Urinary bladder (tissue), 4 donors: ENCODE data around the gene ANKRD6. TPM values are rescaled to one million over a fixed set of nuclear protein-coding genes. Genes with fewer than 3 reads are reported as not detected.

Experiments used
- DNase-seq: peaks from one replicate; pipeline ENCODE4 v3.0.0-alpha.2; 2015; ENCODE audit errors: extremely low spot score
- H3K27ac ChIP-seq: one replicate; pipeline ENCODE4 v1.5.1; 2013; ENCODE audit warnings: low read depth, mild to moderate bottlenecking, moderate library complexity
- H3K36me3 ChIP-seq: one replicate; pipeline ENCODE4 v1.6.1; 2013; ENCODE audit warnings: mild to moderate bottlenecking, moderate library complexity; ENCODE audit not compliant: insufficient read depth
- H3K4me1 ChIP-seq: one replicate; pipeline ENCODE4 v1.6.1; 2013; ENCODE audit warnings: mild to moderate bottlenecking, moderate library complexity; ENCODE audit not compliant: insufficient read depth
- H3K4me3 ChIP-seq: one replicate; pipeline ENCODE4 v1.5.1; 2013; ENCODE audit warnings: low read depth, low read length
- WGBS: extraction: QIAGEN DNeasy Blood & Tissue Kit; methylation state at CpG from one replicate; pipeline ENCODE4 v1.1.7; 2013; 5-methylcytosine and 5-hydroxymethylcytosine counted together
- polyA plus RNA-seq: library from polyadenylated mRNA; stranded (reverse); fragments of 200-250 nt; gene quantifications from one replicate; pipeline ENCODE4 v1.2.3, GENCODE V29; 2013
- small RNA-seq: library from RNA; depleted of rRNA; stranded (forward); fragments of <200 nt; gene quantifications from one replicate; pipeline ENCODE3, GENCODE V24; 2014
- total RNA-seq: library from RNA; depleted of rRNA; stranded (reverse); fragments of >200 nt; gene quantifications from one replicate; pipeline ENCODE4 v1.2.3, GENCODE V29; 2014
- donor health status: healthy with polysubstance abuse.
- donor health status: healthy.

Gene ANKRD6
- total and polyA plus RNA-seq, 2 donors, result 7.5 to 29.2 TPM

DNA sequence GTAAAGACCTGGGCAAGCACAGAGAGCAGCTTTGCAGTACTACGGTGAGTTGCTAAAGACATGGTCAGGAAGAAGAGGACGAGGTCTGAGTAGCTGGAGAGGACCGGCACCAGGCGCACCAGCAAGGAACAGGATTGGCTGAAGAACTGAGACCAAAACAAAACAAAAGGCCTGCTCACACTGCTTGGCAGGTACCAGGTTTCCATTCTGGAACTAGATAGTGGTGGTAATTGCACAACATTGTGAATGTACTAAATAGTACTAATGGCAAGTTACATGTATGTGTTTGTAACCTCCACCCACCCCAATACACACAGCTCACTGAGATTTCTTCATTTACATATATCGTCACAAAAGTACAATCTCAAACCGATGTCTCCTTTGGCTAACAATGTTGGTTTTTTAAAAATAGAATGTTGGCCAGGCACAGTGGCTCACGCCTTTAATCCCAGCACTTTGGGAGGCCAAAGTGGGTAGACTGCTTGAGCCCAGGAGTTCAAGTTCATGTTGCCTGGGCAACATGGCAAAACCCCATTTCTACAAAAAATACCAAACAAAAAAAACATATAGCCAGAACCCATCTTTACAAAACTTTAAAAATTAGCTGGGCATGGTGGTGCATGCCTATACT, 238.1 kb downstream of the ANKRD6 start:
- DNase-seq, result no peak
- Histone ChIP-seq H3K36me3 (peaks cover 11% of the 10 kb centered on the region), H3K4me1 (no peaks in the 10 kb centered on the region), H3K4me3 (no peak overlapping the region), H3K27ac (no peak overlapping the region)
- WGBS, result 90% methylated on average over 7 of the region's 7 CpGs

DNA sequence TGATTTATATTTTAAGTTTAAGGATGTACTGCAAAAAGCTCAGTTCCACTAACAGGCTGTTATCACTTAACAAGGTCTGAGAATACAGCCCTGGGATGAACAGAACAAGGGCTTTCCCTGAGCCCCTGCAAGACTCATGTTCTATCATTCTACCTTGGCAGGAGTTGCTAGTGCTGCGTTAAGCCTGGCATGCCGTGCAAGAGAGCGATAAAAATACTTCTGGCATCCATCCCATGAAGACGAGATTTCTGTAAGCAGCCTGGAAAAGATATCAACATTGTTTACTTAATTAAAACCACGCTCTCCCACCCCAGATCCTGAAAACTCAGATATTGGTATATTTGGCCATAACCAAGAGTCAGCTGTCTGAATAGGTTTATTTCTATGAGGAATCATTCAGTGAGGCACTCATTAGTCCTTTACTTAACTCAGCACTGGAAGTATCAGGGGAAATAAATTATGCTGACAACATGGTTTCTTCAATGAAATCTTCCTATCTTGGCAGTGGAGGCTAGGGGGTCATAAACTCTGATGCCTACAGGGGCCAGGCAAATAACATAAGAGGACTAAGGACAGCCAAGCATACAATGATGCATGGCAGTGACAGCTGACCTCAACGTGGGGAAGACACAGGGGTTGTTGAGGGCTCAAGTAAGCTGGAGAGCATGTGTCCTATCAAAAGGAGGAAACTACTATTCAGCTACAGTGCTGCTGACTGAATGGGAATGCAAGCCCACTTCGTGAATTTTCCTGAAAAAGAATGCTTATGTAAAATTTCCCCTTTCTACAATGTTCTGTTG, 243.2 kb downstream of the ANKRD6 start:
- DNase-seq, result no peak
- Histone ChIP-seq H3K36me3 (peaks cover 11% of the 10 kb centered on the region), H3K4me1 (no peaks in the 10 kb centered on the region), H3K4me3 (no peak overlapping the region), H3K27ac (no peak overlapping the region)
- WGBS, result 27% methylated on average over 7 of the region's 7 CpGs

GRCh38 chr6:89678531-89678930, 245.6 kb downstream of the ANKRD6 start:
- no peak overlapping the region for H3K27ac ChIP-seq
- peaks cover 10% of the 10 kb centered on the region for H3K36me3 ChIP-seq
- DNase-seq, result no peak
- no peak overlapping the region for H3K4me3 ChIP-seq
- 95% methylated on average over 3 of the region's 3 CpGs for WGBS
- H3K4me1 ChIP-seq, result no peaks in the 10 kb centered on the region

DNA sequence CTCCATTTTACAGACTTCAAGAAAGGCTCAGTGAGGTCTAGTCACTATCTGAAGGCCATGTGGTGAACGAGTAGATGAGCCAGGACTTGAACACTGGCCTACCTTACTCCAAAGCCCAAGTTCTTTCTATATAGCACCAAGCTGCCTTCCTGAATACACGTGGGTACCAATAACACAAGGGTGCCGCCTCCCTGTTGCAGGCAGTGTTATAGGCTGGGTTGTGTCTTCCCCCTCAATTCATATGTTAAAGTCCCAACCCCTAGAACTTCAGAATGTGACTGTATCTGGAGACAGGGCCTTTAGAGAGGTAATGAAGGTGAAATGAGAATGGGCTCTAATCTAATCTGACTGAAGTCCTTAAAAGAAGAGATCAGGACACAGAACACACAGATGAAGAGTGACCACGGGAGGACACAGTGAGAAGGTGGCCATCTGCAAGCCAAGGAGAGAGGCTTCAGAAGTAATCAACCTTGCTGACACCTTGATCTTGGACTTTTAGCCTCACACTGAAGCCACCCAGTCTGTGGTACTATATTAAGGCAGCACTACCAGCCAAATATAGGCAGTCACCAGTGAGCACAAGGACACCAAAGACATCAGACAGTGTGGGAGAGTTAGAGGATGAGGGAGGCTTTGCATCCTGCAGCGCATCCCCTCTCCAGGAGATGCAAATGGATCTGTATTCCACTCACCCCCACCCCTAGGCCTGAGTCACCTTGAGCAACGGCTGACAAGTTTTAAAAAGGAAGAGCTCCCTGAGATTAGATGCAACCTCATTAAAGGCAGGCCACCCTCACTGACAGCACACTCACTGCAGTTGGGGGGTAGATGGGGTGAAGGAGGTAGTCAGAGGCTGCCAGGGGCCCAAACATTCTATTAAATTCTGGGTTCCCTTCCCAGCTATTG, 246.5 kb downstream of the ANKRD6 start:
- Histone ChIP-seq H3K4me1 (no peaks in the 10 kb centered on the region), H3K27ac (no peak overlapping the region), H3K4me3 (no peak overlapping the region), H3K36me3 (peaks cover 5% of the 10 kb centered on the region)
- no peak for DNase-seq
- WGBS, result 79% methylated on average over 6 of the region's 6 CpGs

GRCh38 chr6:89680150-89680549, 247.2 kb downstream of the ANKRD6 start:
- Histone ChIP-seq H3K36me3 (peaks cover 4% of the 10 kb centered on the region), H3K4me3 (no peak overlapping the region), H3K27ac (no peak overlapping the region), H3K4me1 (no peaks in the 10 kb centered on the region)
- no peak for DNase-seq
- 89% methylated on average over 2 of the region's 2 CpGs for WGBS

DNA sequence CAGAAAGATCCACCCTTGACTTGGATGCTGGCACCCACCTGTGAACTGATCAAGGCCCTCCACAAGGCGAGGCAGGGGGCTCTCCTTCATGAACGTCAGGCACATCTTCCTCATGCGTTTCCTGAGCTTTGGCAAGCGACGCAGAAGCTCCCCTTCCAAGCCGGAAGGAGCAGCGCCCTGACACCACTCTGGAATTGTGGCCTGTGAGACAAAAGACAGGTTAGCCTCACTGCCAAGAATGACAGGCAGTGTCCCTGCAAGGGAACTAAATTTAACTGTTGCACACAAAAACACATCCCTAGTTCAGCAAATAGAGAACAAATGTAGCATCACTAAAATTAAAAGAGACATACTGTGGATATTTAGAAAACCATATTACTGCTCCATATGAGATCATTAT, 247.6 kb downstream of the ANKRD6 start:
- H3K4me3 ChIP-seq, result no peak overlapping the region
- H3K36me3 ChIP-seq, result peaks cover 5% of the 10 kb centered on the region
- H3K4me1 ChIP-seq, result no peaks in the 10 kb centered on the region
- DNase-seq, result no peak
- H3K27ac ChIP-seq, result no peak overlapping the region
- WGBS, result 87% methylated on average over 7 of the region's 7 CpGs

- WGBS, result 92% methylated on average over 10 of the region's 10 CpGs
- H3K4me3 ChIP-seq, result no peak overlapping the region
- DNase-seq, result no peak
- no peaks in the 10 kb centered on the region for H3K4me1 ChIP-seq
- no peak overlapping the region for H3K27ac ChIP-seq
- peaks cover 5% of the 10 kb centered on the region for H3K36me3 ChIP-seq
These were observed 249.1 kb downstream of the ANKRD6 start for GRCh38 chr6:89681983-89682564.

GRCh38 chr6:89682991-89683390, 250.0 kb downstream of the ANKRD6 start:
- H3K4me1 ChIP-seq, result no peaks in the 10 kb centered on the region
- no peak overlapping the region for H3K4me3 ChIP-seq
- 94% methylated on average over 1 of the region's 1 CpG for WGBS
- H3K36me3 ChIP-seq, result peaks cover 5% of the 10 kb centered on the region
- H3K27ac ChIP-seq, result no peak overlapping the region
- no peak for DNase-seq

Small RNA genes within 50 kb of the gene (small RNA-seq; reads per million reads assigned to genes)
- not detected for gene RN7SL11P

Other genes starting within 250 kb of the ANKRD6 start
- gene GABRR1, start 215.8 kb upstream of the ANKRD6 start, total RNA-seq, result not detected
- 0.11 TPM for gene GABRR1, start 215.8 kb upstream of the ANKRD6 start, polyA plus RNA-seq
- 1.1 TPM for gene GABRR2, start 117.9 kb upstream of the ANKRD6 start, total RNA-seq
- 0.66 TPM for gene GABRR2, start 117.9 kb upstream of the ANKRD6 start, polyA plus RNA-seq
- gene UBE2J1, start 80.4 kb upstream of the ANKRD6 start, total RNA-seq, result 58.7 TPM
- gene UBE2J1, start 80.4 kb upstream of the ANKRD6 start, polyA plus RNA-seq, result 26.4 TPM
- 11.4 TPM for gene RRAGD, start 20.9 kb upstream of the ANKRD6 start, total RNA-seq
- gene RRAGD, start 20.9 kb upstream of the ANKRD6 start, polyA plus RNA-seq, result 8.4 TPM
- gene LYRM2, start 205.6 kb downstream of the ANKRD6 start, total RNA-seq, result 20.8 TPM
- gene LYRM2, start 205.6 kb downstream of the ANKRD6 start, polyA plus RNA-seq, result 30.7 TPM